IPS-18a (cell line): Measurements from ENCODE around the gene GATD1.

Experiments used
- H3K27ac ChIP-seq: one replicate; pipeline ENCODE4 v1.5.1; 2013; ENCODE audit warnings: low read length
- H3K27me3 ChIP-seq: one replicate; pipeline ENCODE4 v1.6.1; 2013; ENCODE audit warnings: mild to moderate bottlenecking, low read length; ENCODE audit not compliant: control insufficient read depth, insufficient read depth
- H3K36me3 ChIP-seq: one replicate; pipeline ENCODE4 v1.6.1; 2013; ENCODE audit warnings: low read depth, low read length; ENCODE audit not compliant: control insufficient read depth
- H3K4me1 ChIP-seq: one replicate; pipeline ENCODE4 v1.6.1; 2013; ENCODE audit warnings: low read depth, low read length; ENCODE audit not compliant: control insufficient read depth
- H3K4me3 ChIP-seq: one replicate; pipeline ENCODE4 v1.5.1; 2013; ENCODE audit warnings: low read length
- H3K9ac ChIP-seq: one replicate; pipeline ENCODE4 v1.6.1; 2013; ENCODE audit warnings: mild to moderate bottlenecking, low read length, moderate library complexity
- H3K9me3 ChIP-seq: one replicate; pipeline ENCODE4 v1.6.1; 2013; ENCODE audit warnings: low read depth, low read length; ENCODE audit not compliant: control insufficient read depth

The GATD1 gene

GRCh38 chr11:798093-798713, 20.9 kb upstream of the GATD1 start, which contains the start of gene SLC25A22:
Gene SLC25A22, minus strand, starts transcription at chr11:798281. Its CDS starts 3,275 bp downstream, at chr11:795006.
- H3K27me3 ChIP-seq, result no peaks in the 10 kb centered on the region
- peak within 1 kb of the TSS; percentile 65 for H3K4me3 ChIP-seq
- H3K27ac ChIP-seq, result no peak within 1 kb of the TSS
- peaks cover 4% of the 10 kb centered on the region for H3K4me1 ChIP-seq
- no peaks in the 10 kb centered on the region for H3K9me3 ChIP-seq
- H3K36me3 ChIP-seq, result peaks cover 5% of the 10 kb centered on the region
- H3K9ac ChIP-seq, result peak within 1 kb of the TSS; percentile 87

- peaks cover 5% of the 10 kb centered on the region for H3K36me3 ChIP-seq
- H3K4me1 ChIP-seq, result peaks cover 4% of the 10 kb centered on the region
- H3K27ac ChIP-seq, result no peak overlapping the region
These were observed 20.2 kb upstream of the GATD1 start for GRCh38 chr11:797296-798092.

GRCh38 chr11:796565-797295, 19.4 kb upstream of the GATD1 start:
- peak overlapping the region; percentile 87 for H3K9ac ChIP-seq
- no peaks in the 10 kb centered on the region for H3K27me3 ChIP-seq
- peaks cover 4% of the 10 kb centered on the region for H3K36me3 ChIP-seq
- H3K4me3 ChIP-seq, result peak overlapping the region; percentile 65
- H3K9me3 ChIP-seq, result no peaks in the 10 kb centered on the region
- no peak overlapping the region for H3K27ac ChIP-seq
- peaks cover 4% of the 10 kb centered on the region for H3K4me1 ChIP-seq

More at GRCh38 chr11:797296-798092, 20.2 kb upstream of the GATD1 start:
- peak overlapping the region; percentile 65 for H3K4me3 ChIP-seq
- H3K9me3 ChIP-seq, result no peaks in the 10 kb centered on the region
- no peaks in the 10 kb centered on the region for H3K27me3 ChIP-seq
- H3K9ac ChIP-seq, result peak overlapping the region; percentile 87

- peaks cover 6% of the 10 kb centered on the region for H3K4me1 ChIP-seq
- no peaks in the 10 kb centered on the region for H3K27me3 ChIP-seq
- no peak overlapping the region for H3K9ac ChIP-seq
- no peak overlapping the region for H3K27ac ChIP-seq
- H3K9me3 ChIP-seq, result no peaks in the 10 kb centered on the region
- peak overlapping the region; percentile 21 for H3K4me3 ChIP-seq
- peaks cover 4% of the 10 kb centered on the region for H3K36me3 ChIP-seq
These were observed 18.6 kb upstream of the GATD1 start for GRCh38 chr11:795634-796564.

GRCh38 chr11:794766-795633, 17.7 kb upstream of the GATD1 start:
- peaks cover 11% of the 10 kb centered on the region for H3K4me1 ChIP-seq
- peaks cover 4% of the 10 kb centered on the region for H3K36me3 ChIP-seq
- H3K9ac ChIP-seq, result no peak overlapping the region
- no peak overlapping the region for H3K4me3 ChIP-seq
- H3K27me3 ChIP-seq, result no peaks in the 10 kb centered on the region
- H3K27ac ChIP-seq, result no peak overlapping the region
- H3K9me3 ChIP-seq, result no peaks in the 10 kb centered on the region

- Histone ChIP-seq H3K9ac (no peak overlapping the region), H3K4me1 (peaks cover 11% of the 10 kb centered on the region), H3K27ac (no peak overlapping the region)
These were observed 16.9 kb upstream of the GATD1 start for GRCh38 chr11:794013-794765.

GRCh38 chr11:793556-793955, 16.3 kb upstream of the GATD1 start:
- Histone ChIP-seq H3K4me1 (peaks cover 14% of the 10 kb centered on the region), H3K9ac (no peak overlapping the region), H3K9me3 (no peaks in the 10 kb centered on the region)

More at GRCh38 chr11:794013-794765, 16.9 kb upstream of the GATD1 start:
- H3K4me3 ChIP-seq, result no peak overlapping the region
- no peaks in the 10 kb centered on the region for H3K9me3 ChIP-seq
- no peaks in the 10 kb centered on the region for H3K27me3 ChIP-seq
- peaks cover 4% of the 10 kb centered on the region for H3K36me3 ChIP-seq

GRCh38 chr11:792873-793272, 15.6 kb upstream of the GATD1 start:
- peaks cover 14% of the 10 kb centered on the region for H3K4me1 ChIP-seq
- H3K36me3 ChIP-seq, result peaks cover 4% of the 10 kb centered on the region
- H3K27ac ChIP-seq, result no peak overlapping the region
- no peaks in the 10 kb centered on the region for H3K27me3 ChIP-seq
- no peaks in the 10 kb centered on the region for H3K9me3 ChIP-seq
- H3K4me3 ChIP-seq, result no peak overlapping the region
- no peak overlapping the region for H3K9ac ChIP-seq

More at GRCh38 chr11:793556-793955, 16.3 kb upstream of the GATD1 start:
- Histone ChIP-seq H3K36me3 (peaks cover 4% of the 10 kb centered on the region), H3K27me3 (no peaks in the 10 kb centered on the region), H3K4me3 (no peak overlapping the region), H3K27ac (no peak overlapping the region)

GRCh38 chr11:792535-792821, 15.2 kb upstream of the GATD1 start:
- Histone ChIP-seq H3K4me1 (peaks cover 14% of the 10 kb centered on the region), H3K27ac (no peak overlapping the region), H3K9ac (no peak overlapping the region), H3K27me3 (no peaks in the 10 kb centered on the region), H3K36me3 (peaks cover 4% of the 10 kb centered on the region), H3K9me3 (no peaks in the 10 kb centered on the region), H3K4me3 (no peak overlapping the region)
